Stomach smooth muscle (tissue), 2 donors: Measurements from ENCODE around the gene PTPRM.

Experiments
- H3K27ac ChIP-seq: one replicate; pipeline ENCODE4 v1.7.0; 2013; ENCODE audit warnings: mild to moderate bottlenecking, low read length, inconsistent platforms
- H3K27me3 ChIP-seq, 2 donors: one replicate each; pipeline ENCODE4 v1.7.0; 2013; ENCODE audit warnings: low read length in 2 of 2; ENCODE audit not compliant: insufficient read depth in 2 of 2, control insufficient read depth in 1 of 2
- H3K36me3 ChIP-seq, 2 donors: one replicate each; pipeline ENCODE4 v1.7.0; 2013; ENCODE audit warnings: low read length in 2 of 2; ENCODE audit not compliant: control insufficient read depth in 2 of 2, insufficient read depth in 2 of 2
- H3K4me1 ChIP-seq: one replicate; pipeline ENCODE4 v1.7.0; 2013; ENCODE audit warnings: low read length; ENCODE audit not compliant: control insufficient read depth, insufficient read depth
- H3K4me3 ChIP-seq, 2 donors: one replicate each; pipeline ENCODE4 v1.7.0; 2013; ENCODE audit warnings: low read length in 2 of 2
- H3K9ac ChIP-seq, 2 donors: one replicate each; pipeline ENCODE4 v1.7.0; 2013; ENCODE audit warnings: low read length in 2 of 2, mild to moderate bottlenecking in 1 of 2
- H3K9me3 ChIP-seq, 2 donors: one replicate each; pipeline ENCODE4 v1.7.0; 2013; ENCODE audit warnings: low read length in 2 of 2; ENCODE audit not compliant: control insufficient read depth in 2 of 2
- donor health status: healthy.
- donor health status: Pancreatic carcinoma.

PTPRM gene

DNA sequence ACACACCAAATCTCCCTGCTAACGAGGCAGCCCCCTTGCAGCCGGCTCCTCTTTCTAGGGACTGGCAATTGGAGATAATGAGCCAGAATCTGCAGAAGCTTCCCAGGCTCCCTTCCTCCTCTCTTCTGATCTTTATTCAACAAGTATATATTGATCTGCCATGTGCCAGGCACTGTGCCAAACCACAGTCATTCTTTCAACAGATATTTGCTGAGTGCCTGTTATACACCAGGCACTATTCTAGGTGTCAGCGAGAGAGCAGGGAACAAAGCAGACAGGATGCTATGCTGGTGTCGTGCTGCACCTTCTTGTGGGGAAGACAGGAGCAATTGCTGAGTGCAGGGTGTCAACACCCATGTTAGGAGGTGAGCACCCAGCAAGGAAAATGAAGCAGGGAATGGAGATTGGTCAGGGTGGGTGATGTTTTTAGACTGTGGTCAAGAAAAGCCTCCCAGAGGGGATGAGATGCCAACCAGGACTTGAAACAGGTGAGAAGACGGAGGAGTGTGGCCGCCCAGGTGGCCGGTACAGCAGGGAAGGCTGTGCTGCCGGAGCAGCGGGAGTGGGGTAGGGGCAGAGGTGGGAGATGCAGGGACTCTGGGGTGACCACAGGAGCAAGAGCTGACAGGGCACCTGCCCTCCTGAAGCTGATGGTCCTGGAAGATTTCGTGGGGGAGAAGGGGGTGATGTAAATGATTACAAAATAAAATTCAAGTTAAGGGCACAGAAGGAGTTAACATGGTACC lies 734.5 kb downstream of the PTPRM start:
- Histone ChIP-seq H3K36me3 (peaks cover 7 to 8% of the 10 kb centered on the region in 2 donors), H3K4me3 (no peak overlapping the region), H3K27me3 (no peaks in the 10 kb centered on the region), H3K4me1 (peaks cover 12% of the 10 kb centered on the region), H3K27ac (no peak overlapping the region), H3K9me3 (no peaks in the 10 kb centered on the region), H3K9ac (no peak overlapping the region)

DNA sequence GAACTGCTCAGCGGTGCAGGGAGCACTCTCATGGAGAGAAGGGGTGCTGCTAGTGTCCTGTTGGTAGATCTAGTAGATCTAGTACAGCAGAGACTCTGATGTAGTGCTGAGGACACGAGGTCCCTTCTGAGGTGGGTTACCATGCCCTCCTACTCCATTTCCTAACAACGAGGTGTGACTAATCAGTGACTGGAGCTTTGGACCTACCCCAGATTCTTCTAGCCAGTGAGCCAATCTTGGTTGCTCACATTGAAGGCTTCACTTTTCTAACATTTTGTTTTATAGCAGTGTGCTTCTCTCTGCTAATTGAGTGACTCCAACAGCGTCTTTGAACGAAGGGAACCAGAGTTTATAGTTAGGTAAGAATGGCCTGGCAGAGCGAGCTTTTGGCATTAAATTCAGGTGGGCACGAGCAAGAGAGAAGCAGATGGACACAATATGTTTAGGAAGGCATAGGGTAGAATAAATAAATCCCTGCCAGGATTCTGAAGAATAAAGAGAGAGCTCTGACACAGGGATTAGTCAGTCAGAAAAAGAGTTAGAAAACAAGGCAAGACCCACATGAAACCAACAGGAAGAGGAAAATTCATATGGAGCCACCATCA lies 736.1 kb downstream of the PTPRM start:
- no peaks in the 10 kb centered on the region for H3K9me3 ChIP-seq

DNA sequence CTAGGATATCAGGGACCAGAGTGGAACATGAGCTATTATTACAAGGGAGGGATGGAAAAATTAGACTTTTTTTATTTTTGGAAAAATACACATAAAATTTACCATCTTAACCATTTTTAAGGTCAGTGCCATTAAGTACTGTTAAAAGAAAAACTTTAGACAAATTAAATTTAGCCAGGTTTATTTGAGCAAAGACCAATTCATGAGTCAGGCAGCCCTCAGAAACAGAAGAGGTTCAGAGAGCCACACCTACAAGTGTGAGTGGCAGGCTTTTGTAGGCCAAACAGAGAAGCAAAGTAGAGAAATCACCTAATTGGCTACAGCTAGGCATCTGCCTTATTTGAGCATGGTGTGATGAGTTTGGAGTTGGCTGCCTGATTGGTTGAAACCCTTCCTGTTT lies 740.8 kb downstream of the PTPRM start:
- Histone ChIP-seq H3K4me1 (no peaks in the 10 kb centered on the region), H3K27ac (no peak overlapping the region), H3K9ac (no peak overlapping the region), H3K36me3 (peaks cover 0 to 3% of the 10 kb centered on the region in 2 donors), H3K9me3 (no peaks in the 10 kb centered on the region), H3K27me3 (no peaks in the 10 kb centered on the region), H3K4me3 (no peak overlapping the region)

More for the DNA sequence above, 736.1 kb downstream of the PTPRM start:
- Histone ChIP-seq H3K27me3 (no peaks in the 10 kb centered on the region), H3K4me3 (no peak overlapping the region), H3K36me3 (peaks cover 0 to 5% of the 10 kb centered on the region in 2 donors), H3K27ac (no peak overlapping the region), H3K4me1 (peaks cover 12% of the 10 kb centered on the region), H3K9ac (no peak overlapping the region)

DNA sequence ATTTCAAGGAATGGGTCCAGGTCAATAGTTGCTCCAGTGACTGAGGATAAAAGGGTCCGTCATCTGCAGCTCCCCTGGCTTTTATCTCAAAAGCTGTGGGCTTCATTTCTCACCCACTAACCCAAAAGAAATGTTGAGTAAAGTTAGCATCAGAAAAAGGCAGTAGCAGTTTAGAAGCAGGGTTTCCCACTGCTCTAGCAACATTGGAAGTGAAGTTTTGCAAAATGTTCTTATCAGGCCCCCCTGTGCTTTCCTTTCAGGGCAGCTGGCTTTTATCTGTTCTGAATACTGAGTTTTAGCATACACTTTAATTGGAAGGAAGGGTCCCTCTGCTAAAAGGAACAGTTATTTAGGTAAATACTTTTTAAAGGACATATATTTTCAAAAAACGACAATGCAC lies 745.9 kb downstream of the PTPRM start:
- H3K9ac ChIP-seq: no peak overlapping the region
- H3K9me3 ChIP-seq: no peaks in the 10 kb centered on the region
- H3K4me3 ChIP-seq: no peak overlapping the region
- H3K36me3 ChIP-seq: no peaks in the 10 kb centered on the region
- no peaks in the 10 kb centered on the region for H3K4me1 ChIP-seq
- H3K27me3 ChIP-seq: no peaks in the 10 kb centered on the region
- H3K27ac ChIP-seq: no peak overlapping the region

DNA sequence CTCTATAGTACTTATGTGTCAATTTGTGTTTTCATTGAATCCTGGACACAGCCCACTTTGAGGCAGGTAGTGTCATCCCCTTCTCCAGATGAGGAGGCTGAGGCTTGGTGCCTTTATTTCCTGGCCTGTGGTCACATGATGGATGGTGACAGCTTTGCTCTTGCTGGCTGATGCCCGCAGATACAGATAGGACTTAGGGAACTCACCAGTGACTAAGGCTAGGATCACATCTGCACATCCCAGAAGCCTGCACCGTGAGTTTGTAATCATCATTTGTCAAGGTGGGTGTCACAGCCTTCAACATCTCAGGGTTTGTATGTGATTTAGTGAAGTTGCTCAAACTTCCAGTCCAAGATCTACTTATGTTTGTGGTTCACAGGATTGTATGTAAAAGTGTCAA lies 747.0 kb downstream of the PTPRM start:
- Histone ChIP-seq H3K9ac (no peak overlapping the region), H3K9me3 (no peaks in the 10 kb centered on the region), H3K27ac (no peak overlapping the region), H3K4me1 (no peaks in the 10 kb centered on the region), H3K27me3 (no peaks in the 10 kb centered on the region), H3K36me3 (no peaks in the 10 kb centered on the region), H3K4me3 (no peak overlapping the region)

DNA sequence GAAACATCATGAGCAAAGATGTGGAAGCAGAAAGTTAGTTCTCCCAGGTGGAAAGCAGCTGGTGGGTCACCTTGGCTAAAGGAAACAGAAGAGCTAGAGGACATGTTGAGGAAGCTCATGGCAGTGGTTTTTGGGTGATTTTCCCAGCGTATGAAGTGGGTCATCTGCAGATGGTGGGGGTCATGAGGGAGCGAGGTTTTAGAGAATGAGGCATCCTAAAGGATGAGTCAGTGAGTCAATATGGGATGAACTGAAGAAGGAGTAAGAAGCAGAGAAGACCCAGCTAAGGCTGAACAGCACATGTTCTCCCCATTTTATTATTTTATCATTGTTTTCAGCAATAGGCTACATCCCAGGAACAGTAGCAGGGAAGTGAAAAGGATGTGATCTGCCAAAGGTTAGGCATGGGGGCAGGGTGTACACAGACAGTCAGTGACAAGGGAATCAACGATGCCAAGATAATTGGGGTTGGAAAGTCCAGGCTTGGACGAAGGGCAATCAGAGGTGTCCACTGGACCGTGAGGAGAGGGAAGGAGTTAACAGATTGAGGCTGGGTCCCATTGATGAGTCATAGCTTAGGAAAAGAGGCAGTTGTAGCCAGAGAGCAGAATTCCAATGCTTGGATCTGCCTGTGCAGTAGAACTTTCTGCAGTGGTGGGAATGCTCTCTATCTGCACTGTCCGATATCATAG lies 752.8 kb downstream of the PTPRM start:
- peaks cover 2% of the 10 kb centered on the region for H3K4me1 ChIP-seq
- no peaks in the 10 kb centered on the region for H3K9me3 ChIP-seq
- no peaks in the 10 kb centered on the region for H3K27me3 ChIP-seq
- H3K36me3 ChIP-seq: no peaks in the 10 kb centered on the region
- H3K4me3 ChIP-seq: no peak overlapping the region
- H3K9ac ChIP-seq: no peak overlapping the region
- H3K27ac ChIP-seq: no peak overlapping the region

DNA sequence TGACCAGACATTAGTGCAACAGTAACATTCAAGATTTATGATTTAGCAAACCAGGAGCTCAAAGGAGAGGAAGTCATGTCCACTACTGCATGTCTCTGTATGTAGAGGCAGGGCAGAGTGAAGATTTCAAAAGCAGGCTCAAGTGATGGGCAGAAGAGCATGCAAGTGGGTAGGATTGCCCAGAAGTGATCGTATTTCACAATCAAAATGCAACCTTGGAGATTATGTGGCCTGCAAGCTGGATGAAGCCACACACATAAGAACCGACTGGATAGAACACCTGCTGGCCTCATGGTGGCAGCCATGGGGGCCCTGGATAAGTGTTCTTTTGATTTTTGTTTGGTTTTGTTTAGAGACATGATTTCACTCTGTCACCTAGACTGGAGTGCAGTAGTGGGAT lies 755.4 kb downstream of the PTPRM start:
- Histone ChIP-seq H3K9me3 (no peaks in the 10 kb centered on the region), H3K27ac (no peak overlapping the region), H3K36me3 (no peaks in the 10 kb centered on the region), H3K9ac (no peak overlapping the region), H3K4me1 (peaks cover 2% of the 10 kb centered on the region), H3K27me3 (no peaks in the 10 kb centered on the region), H3K4me3 (no peak overlapping the region)

DNA sequence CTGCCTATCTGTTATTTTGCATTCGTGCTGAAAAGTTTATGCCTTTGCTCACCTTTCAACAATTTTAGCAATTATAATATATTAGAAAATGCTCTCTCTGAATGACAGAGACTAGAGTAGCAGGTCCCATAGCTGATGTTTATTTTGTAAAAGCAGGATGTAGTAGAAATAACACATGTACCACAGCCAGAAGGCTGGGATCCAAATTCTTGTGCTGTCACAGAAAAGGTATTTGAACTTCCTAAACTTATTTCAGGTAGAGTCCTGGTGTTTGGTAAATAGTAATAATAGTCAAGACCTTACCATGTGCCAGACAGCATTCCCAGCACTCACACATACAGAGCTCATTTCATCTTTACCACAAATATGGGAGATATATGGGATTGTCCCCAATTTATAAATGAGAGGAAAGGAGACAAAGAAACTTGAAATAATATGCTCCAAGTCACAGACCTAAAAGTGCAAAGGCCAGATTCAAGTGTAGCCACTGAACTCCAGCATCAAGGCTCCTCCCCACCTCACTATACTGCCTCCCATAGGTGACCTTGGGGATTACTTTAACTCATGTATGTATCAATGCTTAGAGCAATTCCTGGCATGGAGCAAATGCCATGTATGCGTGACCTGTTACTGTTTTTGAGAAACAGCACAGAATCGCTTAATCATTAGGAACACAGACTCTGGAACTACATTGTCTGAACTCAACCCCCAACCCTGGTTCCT lies 757.4 kb downstream of the PTPRM start:
- H3K27me3 ChIP-seq: no peaks in the 10 kb centered on the region
- H3K27ac ChIP-seq: no peak overlapping the region
- H3K4me3 ChIP-seq: no peak overlapping the region
- H3K4me1 ChIP-seq: peaks cover 2% of the 10 kb centered on the region
- no peaks in the 10 kb centered on the region for H3K36me3 ChIP-seq
- H3K9ac ChIP-seq: no peak overlapping the region
- H3K9me3 ChIP-seq: no peaks in the 10 kb centered on the region

DNA sequence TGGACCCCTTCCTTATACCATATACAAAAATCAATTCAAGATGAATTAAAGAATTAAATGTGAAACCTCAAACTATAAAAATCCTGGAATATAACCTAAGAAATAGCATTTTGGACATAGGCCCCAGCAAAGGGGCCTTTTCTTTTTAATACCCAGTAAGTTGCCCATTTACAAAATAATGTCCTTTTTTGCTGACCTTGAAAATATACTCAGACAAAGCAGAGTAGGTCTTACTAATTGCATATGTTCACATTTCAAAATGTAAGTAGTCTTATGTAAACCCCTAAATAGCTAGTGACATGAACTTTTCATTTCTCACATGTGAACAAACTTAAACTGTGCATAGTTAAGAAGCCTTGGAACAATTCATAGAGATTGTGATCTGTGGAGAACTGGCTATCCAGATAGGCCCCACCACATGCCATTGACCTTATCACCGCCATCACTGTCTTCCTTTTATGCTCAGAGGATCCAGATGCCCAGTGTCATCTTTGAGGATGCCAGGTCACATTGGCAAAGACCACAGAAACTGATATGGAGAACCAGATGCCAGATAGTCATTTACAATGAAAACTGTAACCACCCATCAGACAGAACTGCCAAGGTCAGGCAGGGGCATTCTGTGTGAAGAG lies 759.8 kb downstream of the PTPRM start:
- no peaks in the 10 kb centered on the region for H3K4me1 ChIP-seq
- H3K27me3 ChIP-seq: no peaks in the 10 kb centered on the region
- no peak overlapping the region for H3K9ac ChIP-seq
- no peaks in the 10 kb centered on the region for H3K9me3 ChIP-seq
- H3K36me3 ChIP-seq: no peaks in the 10 kb centered on the region
- no peak overlapping the region for H3K27ac ChIP-seq
- H3K4me3 ChIP-seq: no peak overlapping the region

DNA sequence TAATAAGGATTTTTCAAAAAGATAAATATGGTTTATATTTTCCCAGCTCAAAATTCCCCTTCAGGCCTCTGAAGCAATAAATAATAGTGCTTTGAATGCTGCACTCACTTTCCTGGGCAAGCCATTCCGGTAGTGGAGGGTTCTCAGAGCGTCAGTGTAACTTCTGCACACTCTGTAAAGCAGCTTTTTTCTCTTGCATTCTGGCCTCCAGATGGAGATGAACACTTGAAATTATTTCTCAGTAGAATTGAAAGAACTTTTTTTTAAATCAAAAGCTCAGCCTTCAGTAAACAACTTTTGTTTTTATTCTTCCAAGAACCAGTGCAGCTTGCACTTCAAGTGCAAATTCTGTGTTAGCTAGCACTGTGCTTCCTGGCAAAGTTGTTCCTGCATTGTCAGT lies 761.0 kb downstream of the PTPRM start:
- Histone ChIP-seq H3K36me3 (no peaks in the 10 kb centered on the region), H3K27me3 (no peaks in the 10 kb centered on the region), H3K4me1 (no peaks in the 10 kb centered on the region), H3K27ac (no peak overlapping the region), H3K4me3 (no peak overlapping the region), H3K9me3 (no peaks in the 10 kb centered on the region), H3K9ac (no peak overlapping the region)
